Activated naive CD4-positive, alpha-beta T cell treated with anti-CD3 and anti-CD28 coated beads for 36 hours (primary cell): ENCODE measurements around the gene SLC15A3. TPM values are rescaled to one million over a fixed set of nuclear protein-coding genes. Genes with fewer than 3 reads are reported as not detected.

Experiments used
- CTCF ChIA-PET: fragments of 350-600 bp; sonication (Branson Sonifier 250); formaldehyde crosslinking; loops from one replicate; lab custom pipeline; 2021; ENCODE audit warnings: antibody characterized with exemption; lab: Charles Lee
- DNase-seq: peaks from one replicate; pipeline ENCODE4 v3.0.0-alpha.2; 2020
- H3K27ac Mint-ChIP-seq: one replicate; pipeline ENCODE4 v1.8.0; 2021; ENCODE audit warnings: mild to moderate bottlenecking, mixed read lengths
- H3K27me3 Mint-ChIP-seq: one replicate; pipeline ENCODE4 v1.8.0; 2021; ENCODE audit warnings: low read depth, mixed read lengths
- H3K36me3 Mint-ChIP-seq: one replicate; pipeline ENCODE4 v1.8.0; 2021; ENCODE audit warnings: low read depth, mixed read lengths
- H3K4me1 Mint-ChIP-seq: one replicate; pipeline ENCODE4 v1.8.0; 2021; ENCODE audit warnings: low read depth, mixed read lengths
- H3K4me3 Mint-ChIP-seq: one replicate; pipeline ENCODE4 v1.8.0; 2021; ENCODE audit warnings: mild to moderate bottlenecking, moderate library complexity, mixed read lengths
- H3K9me3 Mint-ChIP-seq: one replicate; pipeline ENCODE4 v1.8.0; 2021; ENCODE audit warnings: mixed read lengths
- intact Hi-C: fragments of 100-400 bp; cut with micrococcal nuclease; formaldehyde crosslinking; loops from one replicate; pipeline ENCODE4 v1.15.1; 2023
- total RNA-seq, 2 experiments: library from RNA; stranded (reverse); gene quantifications; one replicate each; pipeline ENCODE4 v1.2.3, GENCODE V29; 2021

The SLC15A3 gene
- total RNA-seq, 2 experiments from 2014 or later, result 5.6 to 5.8 TPM

GRCh38 chr11:60918251-60918938 lies 33.6 kb downstream of the SLC15A3 start:
- H3K9me3 Mint-ChIP-seq, result no peaks in the 10 kb centered on the region
- no peak overlapping the region for H3K4me3 Mint-ChIP-seq
- H3K27ac Mint-ChIP-seq, result no peak overlapping the region
- CTCF ChIA-PET, result interaction anchor here (0.7 to 9.4 kb wide), 3 partner anchors 16 to 130 kb away, joined by 3 to 82 read pairs (median 4); partner anchors contain the start of gene PRPF19
- peaks cover 41% of the 10 kb centered on the region for H3K4me1 Mint-ChIP-seq
- intact Hi-C loops, result no loop called here
- peak; percentile 26 for DNase-seq
- peaks cover 45% of the 10 kb centered on the region for H3K36me3 Mint-ChIP-seq
- H3K27me3 Mint-ChIP-seq, result no peaks in the 10 kb centered on the region

GRCh38 chr11:60917267-60917666 lies 34.7 kb downstream of the SLC15A3 start:
- DNase-seq, result no peak
- peaks cover 52% of the 10 kb centered on the region for H3K4me1 Mint-ChIP-seq
- intact Hi-C loops, result no loop called here
- H3K27me3 Mint-ChIP-seq, result no peaks in the 10 kb centered on the region
- no peaks in the 10 kb centered on the region for H3K9me3 Mint-ChIP-seq
- no peak overlapping the region for H3K4me3 Mint-ChIP-seq
- H3K36me3 Mint-ChIP-seq, result peaks cover 35% of the 10 kb centered on the region
- CTCF ChIA-PET, result interaction anchor here (1.3 to 9.4 kb wide), 2 partner anchors 15 to 86 kb away, joined by 6 to 82 read pairs; partner anchors contain the start of gene PRPF19
- no peak overlapping the region for H3K27ac Mint-ChIP-seq

- Mint-ChIP-seq H3K27me3 (no peaks in the 10 kb centered on the region), H3K27ac (no peak overlapping the region), H3K36me3 (peaks cover 32% of the 10 kb centered on the region), H3K4me3 (no peak overlapping the region), H3K9me3 (no peaks in the 10 kb centered on the region), H3K4me1 (peaks cover 57% of the 10 kb centered on the region)
- intact Hi-C loops, result no loop called here
- no peak for DNase-seq
- CTCF ChIA-PET, result interaction anchor here (1.3 to 9.4 kb wide), 2 partner anchors 14 to 86 kb away, joined by 6 to 82 read pairs; partner anchors contain the start of gene PRPF19
These were observed 35.2 kb downstream of the SLC15A3 start for GRCh38 chr11:60916669-60917206.

GRCh38 chr11:60915248-60915914 lies 36.6 kb downstream of the SLC15A3 start:
- no peaks in the 10 kb centered on the region for H3K27me3 Mint-ChIP-seq
- intact Hi-C loops, result loop anchor here (1.0 to 2.0 kb wide), 12 partner anchors 9 to 417 kb away; partner anchors contain the start of genes CD5, DDB1, PRPF19 and SLC15A3
- no peaks in the 10 kb centered on the region for H3K9me3 Mint-ChIP-seq
- peaks cover 20% of the 10 kb centered on the region for H3K36me3 Mint-ChIP-seq
- CTCF ChIA-PET, result interaction anchor here (0.6 to 9.4 kb wide), 18 partner anchors 9 to 531 kb away, joined by 3 to 82 read pairs (median 4); partner anchors contain the start of genes PRPF19 and TMEM132A
- DNase-seq, result peak; percentile 88
- peak overlapping the region; percentile 79 for H3K27ac Mint-ChIP-seq
- peak overlapping the region; percentile 94 for H3K4me3 Mint-ChIP-seq
- H3K4me1 Mint-ChIP-seq, result peaks cover 70% of the 10 kb centered on the region

GRCh38 chr11:60914633-60915247 lies 37.2 kb downstream of the SLC15A3 start:
- peak; percentile 46 for DNase-seq
- no peaks in the 10 kb centered on the region for H3K27me3 Mint-ChIP-seq

GRCh38 chr11:60913793-60914632 lies 38.0 kb downstream of the SLC15A3 start, which contains the start of gene TMEM109:
TSS of gene TMEM109 (plus strand) at chr11:60914158. CDS start at chr11:60919694, 5,536 bp downstream.
- intact Hi-C loops, result loop anchor here (1.0 to 2.0 kb wide), 6 partner anchors 39 to 419 kb away; partner anchors contain the start of genes CD5, DDB1, SLC15A3 and TKFC
- peaks cover 62% of the 10 kb centered on the region for H3K4me1 Mint-ChIP-seq
- peak within 1 kb of the TSS; percentile 95 for H3K27ac Mint-ChIP-seq
- H3K27me3 Mint-ChIP-seq, result no peaks in the 10 kb centered on the region
- peaks cover 2% of the 10 kb centered on the region for H3K9me3 Mint-ChIP-seq
- H3K36me3 Mint-ChIP-seq, result peaks cover 10% of the 10 kb centered on the region
- peak; percentile 89 for DNase-seq
- CTCF ChIA-PET, result interaction anchor here (0.6 to 9.4 kb wide), 7 partner anchors 10 to 274 kb away, joined by 3 to 82 read pairs (median 10); partner anchors contain the start of genes PRPF19 and TMEM132A
- H3K4me3 Mint-ChIP-seq, result peak within 1 kb of the TSS; percentile 94

More at GRCh38 chr11:60914633-60915247, 37.2 kb downstream of the SLC15A3 start:
- Mint-ChIP-seq H3K9me3 (no peaks in the 10 kb centered on the region), H3K27ac (peak overlapping the region; percentile 79), H3K4me3 (peak overlapping the region; percentile 94), H3K36me3 (peaks cover 16% of the 10 kb centered on the region), H3K4me1 (peaks cover 69% of the 10 kb centered on the region)
- CTCF ChIA-PET, result interaction anchor here (0.6 to 9.4 kb wide), 17 partner anchors 9 to 532 kb away, joined by 3 to 82 read pairs (median 4); partner anchors contain the start of genes PRPF19 and TMEM132A
- intact Hi-C loops, result loop anchor here (1.0 to 2.0 kb wide), 12 partner anchors 8 to 418 kb away; partner anchors contain the start of genes CD5, DDB1, PRPF19 and SLC15A3

GRCh38 chr11:60912851-60913528 lies 39.0 kb downstream of the SLC15A3 start:
- CTCF ChIA-PET, result interaction anchor here (0.6 to 9.4 kb wide), 6 partner anchors 10 to 275 kb away, joined by 3 to 82 read pairs (median 7); partner anchors contain the start of genes PRPF19 and TMEM132A
- DNase-seq, result no peak

GRCh38 chr11:60912223-60912850 lies 39.6 kb downstream of the SLC15A3 start:
- Mint-ChIP-seq H3K9me3 (peaks cover 2% of the 10 kb centered on the region), H3K27ac (peak overlapping the region; percentile 89), H3K36me3 (peaks cover 9% of the 10 kb centered on the region), H3K27me3 (no peaks in the 10 kb centered on the region), H3K4me1 (peaks cover 52% of the 10 kb centered on the region), H3K4me3 (peak overlapping the region; percentile 42)
- DNase-seq, result peak; percentile 69
- CTCF ChIA-PET, result interaction anchor here (0.6 to 9.4 kb wide), 6 partner anchors 10 to 275 kb away, joined by 3 to 82 read pairs (median 7); partner anchors contain the start of gene PRPF19
- intact Hi-C loops, result no loop called here

More at GRCh38 chr11:60912851-60913528, 39.0 kb downstream of the SLC15A3 start:
- Mint-ChIP-seq H3K9me3 (peaks cover 2% of the 10 kb centered on the region), H3K27me3 (no peaks in the 10 kb centered on the region), H3K27ac (peak overlapping the region; percentile 95), H3K4me3 (peak overlapping the region; percentile 94), H3K36me3 (peaks cover 10% of the 10 kb centered on the region), H3K4me1 (peaks cover 52% of the 10 kb centered on the region)
- intact Hi-C loops, result loop anchor here (1.0 kb wide), 1 partner anchor 248 kb away; the partner anchor contains the start of gene VPS37C

- Mint-ChIP-seq H3K9me3 (peaks cover 2% of the 10 kb centered on the region), H3K4me1 (peaks cover 47% of the 10 kb centered on the region), H3K36me3 (peaks cover 4% of the 10 kb centered on the region), H3K27ac (no peak overlapping the region), H3K27me3 (no peaks in the 10 kb centered on the region), H3K4me3 (no peak overlapping the region)
- intact Hi-C loops, result no loop called here
- CTCF ChIA-PET, result interaction anchor here (0.7 to 9.4 kb wide), 3 partner anchors 8 to 411 kb away, joined by 3 to 82 read pairs (median 6); partner anchors contain the start of gene PRPF19
- DNase-seq, result no peak
These were observed 41.1 kb downstream of the SLC15A3 start for GRCh38 chr11:60910711-60911380.
